Panc1 (cell line): ENCODE data around the gene PHACTR2. TPM values are rescaled to one million over a fixed set of nuclear protein-coding genes. Genes with fewer than 3 reads are reported as not detected.
"Not testable (repeated sequence)": the region's sequence is repeated elsewhere in the genome, so short reads cannot be mapped to it uniquely, and the experiment has no call there.

Experiments
- ATAC-seq: fragments of 200-7000 bp; cut with Tn5 transposase; 2 replicates; pipeline ENCODE4 v1.9.1; 2020; ENCODE audit warnings: mild to moderate bottlenecking, moderate library complexity
- BruUV-seq: library from RNA; stranded (reverse); fragments of 400-500 nt; replicated peaks from 2 replicates; lab custom pipeline; 2021; lab: Mats Ljungman, UMichigan
- CTCF ChIA-PET: fragments of 300-600 bp; sonication (Branson Sonifier 250); formaldehyde crosslinking; loops from one replicate; lab custom pipeline; 2022; ENCODE audit warnings: antibody characterized with exemption; lab: Charles Lee
- POLR2A ChIA-PET: fragments of 300-600 bp; sonication (Branson Sonifier 250); formaldehyde crosslinking; loops from one replicate; lab custom pipeline; 2022; ENCODE audit warnings: antibody characterized with exemption; lab: Charles Lee
- DNase-seq: peaks from one replicate; pipeline ENCODE4 v3.0.0-alpha.2; 2010; ENCODE audit warnings: low read depth, low spot score
- H3K27ac ChIP-seq: 2 replicates; pipeline ENCODE4 v1.5.1; 2011; ENCODE audit warnings: mild to moderate bottlenecking, low read length, inconsistent platforms
- H3K27me3 ChIP-seq: fragments of 200-500 bp; sonication (Bioruptor generic); 2 replicates; pipeline ENCODE4 v1.6.0; 2014; ENCODE audit warnings: low read length, inconsistent platforms; ENCODE audit not compliant: control insufficient read depth, insufficient read depth
- H3K36me3 ChIP-seq: fragments of 200-500 bp; sonication (Bioruptor generic); 2 replicates; pipeline ENCODE4 v1.5.1; 2014; ENCODE audit warnings: inconsistent platforms, mild to moderate bottlenecking, low read length, moderate library complexity; ENCODE audit not compliant: control insufficient read depth, insufficient read depth
- H3K4me1 ChIP-seq: 2 replicates; pipeline ENCODE4 v1.5.1; 2011; ENCODE audit warnings: inconsistent platforms, mild to moderate bottlenecking, low read length, moderate library complexity; ENCODE audit not compliant: control insufficient read depth, insufficient read depth
- H3K4me3 ChIP-seq, 2 experiments: 2 replicates each; pipeline ENCODE4 v1.5.1; 2011 to 2012; ENCODE audit warnings: low read depth in 2 of 2, low read length in 2 of 2, mild to moderate bottlenecking in 2 of 2, inconsistent platforms in 1 of 2, moderate library complexity in 1 of 2
- H3K9me3 ChIP-seq: fragments of 200-500 bp; sonication (Bioruptor generic); 2 replicates; pipeline ENCODE4 v1.5.1; 2014; ENCODE audit warnings: low read depth, mild to moderate bottlenecking, inconsistent platforms, low read length, moderate library complexity; ENCODE audit not compliant: control insufficient read depth, insufficient read depth
- CTCF ChIP-seq: fragments of 450-650 bp; IDR thresholded peaks from 2 replicates; pipeline ENCODE4 v1.5.1; 2017; ENCODE audit warnings: mild to moderate bottlenecking
- POLR2AphosphoS5 ChIP-seq: IDR thresholded peaks from 2 replicates; pipeline ENCODE4 v1.6.1; 2012; ENCODE audit warnings: mild to moderate bottlenecking, low read depth, low read length, moderate library complexity
- SIN3A ChIP-seq: IDR thresholded peaks from 2 replicates; pipeline ENCODE4 v1.6.1; 2012; ENCODE audit warnings: low read depth, mild to moderate bottlenecking, low read length, moderate library complexity, borderline replicate concordance; ENCODE audit not compliant: insufficient read depth
- TCF7L2 ChIP-seq: IDR thresholded peaks from 2 replicates; pipeline ENCODE4 v1.6.1; 2011; ENCODE audit warnings: mild to moderate bottlenecking, low read depth, low read length, inconsistent platforms
- in situ Hi-C: cut with HindIII; loops from 2 replicates; pipeline ENCODE4 v1.10.0; 2016; ENCODE audit warnings: low sequenced_read_pairs, low pct_unique_long_range_greater_than_20kb
- intact Hi-C: fragments of 100-400 bp; cut with micrococcal nuclease; formaldehyde crosslinking; loops from one replicate; pipeline ENCODE4 v1.10.0; 2022; ENCODE audit not compliant: unreplicated experiment
- total RNA-seq: library from RNA; stranded (reverse); gene quantifications from one replicate; pipeline ENCODE4 v1.2.1, GENCODE V29; 2021; ENCODE audit not compliant: unreplicated experiment
- TF ChIP-seq, protein P1 (sequence below), 2 experiments: IDR thresholded peaks; 2 replicates each; pipeline ENCODE4 v1.6.1; 2011 to 2012; ENCODE audit warnings: low read depth in 2 of 2, control low read depth in 1 of 2, low read length in 1 of 2, mild to moderate bottlenecking in 1 of 2, moderate library complexity in 1 of 2; ENCODE audit not compliant: insufficient read depth in 1 of 2

The PHACTR2 gene
- total RNA-seq, 1 experiment from 2014 or later = 59.9 TPM

- CTCF ChIA-PET, H3K36me3 ChIP-seq, intact Hi-C loops, H3K9me3 ChIP-seq, H3K4me3 ChIP-seq, H3K27ac ChIP-seq, DNase-seq, H3K4me1 ChIP-seq, H3K27me3 ChIP-seq, ATAC-seq, BruUV-seq, POLR2A ChIA-PET, in situ Hi-C loops: not testable (repeated sequence)
Observed at GRCh38 chr6:143871202-143871730, 193.5 kb downstream of the PHACTR2 start.

- CTCF ChIA-PET = no interaction called here
- Histone ChIP-seq H3K4me3 (no peak overlapping the region), H3K9me3 (0 out of 2 replicates have a peak, but pooled peaks cover 4% of the 10 kb centered on the region), H3K36me3 (no peaks in the 10 kb centered on the region), H3K27ac (no peak overlapping the region), H3K27me3 (no peaks in the 10 kb centered on the region), H3K4me1 (no peaks in the 10 kb centered on the region)
- intact Hi-C loops = no loop called here
- ATAC-seq (no peak), DNase-seq (no peak)
- no TSS peak for BruUV-seq
- TF ChIP-seq SIN3A = no peak
- no peak for TF ChIP-seq POLR2AphosphoS5
- TF ChIP-seq, protein P1, sequence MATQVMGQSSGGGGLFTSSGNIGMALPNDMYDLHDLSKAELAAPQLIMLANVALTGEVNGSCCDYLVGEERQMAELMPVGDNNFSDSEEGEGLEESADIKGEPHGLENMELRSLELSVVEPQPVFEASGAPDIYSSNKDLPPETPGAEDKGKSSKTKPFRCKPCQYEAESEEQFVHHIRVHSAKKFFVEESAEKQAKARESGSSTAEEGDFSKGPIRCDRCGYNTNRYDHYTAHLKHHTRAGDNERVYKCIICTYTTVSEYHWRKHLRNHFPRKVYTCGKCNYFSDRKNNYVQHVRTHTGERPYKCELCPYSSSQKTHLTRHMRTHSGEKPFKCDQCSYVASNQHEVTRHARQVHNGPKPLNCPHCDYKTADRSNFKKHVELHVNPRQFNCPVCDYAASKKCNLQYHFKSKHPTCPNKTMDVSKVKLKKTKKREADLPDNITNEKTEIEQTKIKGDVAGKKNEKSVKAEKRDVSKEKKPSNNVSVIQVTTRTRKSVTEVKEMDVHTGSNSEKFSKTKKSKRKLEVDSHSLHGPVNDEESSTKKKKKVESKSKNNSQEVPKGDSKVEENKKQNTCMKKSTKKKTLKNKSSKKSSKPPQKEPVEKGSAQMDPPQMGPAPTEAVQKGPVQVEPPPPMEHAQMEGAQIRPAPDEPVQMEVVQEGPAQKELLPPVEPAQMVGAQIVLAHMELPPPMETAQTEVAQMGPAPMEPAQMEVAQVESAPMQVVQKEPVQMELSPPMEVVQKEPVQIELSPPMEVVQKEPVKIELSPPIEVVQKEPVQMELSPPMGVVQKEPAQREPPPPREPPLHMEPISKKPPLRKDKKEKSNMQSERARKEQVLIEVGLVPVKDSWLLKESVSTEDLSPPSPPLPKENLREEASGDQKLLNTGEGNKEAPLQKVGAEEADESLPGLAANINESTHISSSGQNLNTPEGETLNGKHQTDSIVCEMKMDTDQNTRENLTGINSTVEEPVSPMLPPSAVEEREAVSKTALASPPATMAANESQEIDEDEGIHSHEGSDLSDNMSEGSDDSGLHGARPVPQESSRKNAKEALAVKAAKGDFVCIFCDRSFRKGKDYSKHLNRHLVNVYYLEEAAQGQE (IDR thresholded peaks at IDR 0.05; ENCODE audit: insufficient read depth in 1 of 2, low read depth in 2 of 2, low read length in 1 of 2) = no peak
- no peak for TF ChIP-seq TCF7L2
- no peak for TF ChIP-seq CTCF
- POLR2A ChIA-PET = no interaction called here
- in situ Hi-C loops = no loop called here
Observed at GRCh38 chr6:143872201-143872600, 194.4 kb downstream of the PHACTR2 start.

DNA sequence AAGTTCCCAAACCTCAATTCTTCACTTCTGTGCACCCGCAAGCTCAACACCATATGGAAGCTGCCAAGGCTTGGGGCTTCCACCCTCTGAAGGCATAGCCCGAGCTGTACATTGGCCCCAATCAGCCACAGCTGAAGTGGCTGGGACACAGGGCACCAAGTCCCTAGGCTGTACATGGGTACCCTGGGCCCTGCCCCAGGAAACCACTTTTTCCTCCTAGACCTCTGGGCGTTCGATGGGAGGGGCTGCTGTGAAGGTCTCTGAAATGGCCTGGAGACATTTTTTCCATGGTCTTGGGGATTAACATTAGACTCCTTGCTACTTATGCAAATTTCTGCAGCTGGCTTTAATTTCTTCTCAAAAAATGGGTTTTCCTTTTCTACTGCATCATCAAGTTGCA lies 195.8 kb downstream of the PHACTR2 start:
- intact Hi-C loops, ATAC-seq, POLR2A ChIA-PET: not testable (repeated sequence)

GRCh38 chr6:143874503-143874902 lies 196.7 kb downstream of the PHACTR2 start:
- BruUV-seq, in situ Hi-C loops, DNase-seq: not testable (repeated sequence)

More for the DNA sequence above, 195.8 kb downstream of the PHACTR2 start:
- in situ Hi-C loops, H3K4me1 ChIP-seq, H3K36me3 ChIP-seq, H3K9me3 ChIP-seq, BruUV-seq, H3K4me3 ChIP-seq, H3K27ac ChIP-seq, DNase-seq, CTCF ChIA-PET, H3K27me3 ChIP-seq: not testable (repeated sequence)

More at GRCh38 chr6:143874503-143874902, 196.7 kb downstream of the PHACTR2 start:
- CTCF ChIA-PET = interaction anchor here (0.6 kb wide), 1 partner anchor 65 kb away, joined by 3 read pairs; no protein-coding TSS in a partner anchor
- H3K4me1 ChIP-seq, H3K36me3 ChIP-seq, intact Hi-C loops, H3K4me3 ChIP-seq, POLR2A ChIA-PET, H3K27me3 ChIP-seq, H3K9me3 ChIP-seq, ATAC-seq, H3K27ac ChIP-seq: not testable (repeated sequence)
